Sigmoid colon (tissue), 7 donors: ENCODE measurements around the gene XYLT1. TPM values are rescaled to one million over a fixed set of nuclear protein-coding genes. Genes with fewer than 3 reads are reported as not detected.

Experiments
- DNase-seq: peaks from one replicate; pipeline ENCODE4 v3.0.0-alpha.2; 2019
- H3K27ac ChIP-seq, 4 donors: fragments of 200-600 bp; sonication (generic); one replicate each; pipeline ENCODE4 v1.5.1; 2016 to 2019; ENCODE audit warnings: mild to moderate bottlenecking in 1 of 4
- H3K27me3 ChIP-seq, 3 donors: fragments of 200-600 bp; sonication (generic); one replicate each; pipeline ENCODE4 v1.5.1; 2019; ENCODE audit warnings: mild to moderate bottlenecking in 1 of 3
- H3K36me3 ChIP-seq, 4 donors: fragments of 200-600 bp; sonication (generic); one replicate each; pipeline ENCODE4 v1.5.1; 2016 to 2019
- H3K4me1 ChIP-seq, 4 donors: fragments of 200-600 bp; sonication (generic); one replicate each; pipeline ENCODE4 v1.5.1; 2017 to 2019
- H3K4me3 ChIP-seq, 4 donors: fragments of 200-600 bp; sonication (generic); one replicate each; pipeline ENCODE4 v1.5.1; 2017 to 2019; ENCODE audit warnings: mild to moderate bottlenecking in 2 of 4, moderate library complexity in 1 of 4
- H3K9me3 ChIP-seq, 4 donors: fragments of 200-600 bp in 3 of 4; sonication (generic) in 3 of 4; one replicate each; pipeline versions ENCODE4 v1.5.1 to v1.6.1; 2013 to 2019
- EP300 ChIP-seq, 4 donors: sonication (generic); formaldehyde crosslinking; IDR thresholded peaks; one replicate each; pipeline ENCODE4 v1.6.1; 2017; ENCODE audit warnings: antibody characterized with exemption in 4 of 4
- POLR2A ChIP-seq, 2 donors: fragments of 450-650 bp; IDR thresholded peaks; one replicate each; pipeline ENCODE4 v1.6.1; 2016; ENCODE audit warnings: antibody characterized with exemption in 2 of 2, mild to moderate bottlenecking in 2 of 2, moderate library complexity in 2 of 2
- POLR2AphosphoS5 ChIP-seq, 4 donors: sonication (generic); formaldehyde crosslinking; IDR thresholded peaks; one replicate each; pipeline ENCODE4 v1.6.1; 2017; ENCODE audit warnings: antibody characterized with exemption in 4 of 4
- WGBS, 2 donors: extraction: QIAGEN DNeasy Blood & Tissue Kit; methylation state at CpG; one replicate each; pipeline ENCODE4 v1.1.7; 2013; 5-methylcytosine and 5-hydroxymethylcytosine counted together
- intact Hi-C: fragments of 100-400 bp; cut with DNase I; formaldehyde crosslinking; loops from one replicate; pipeline ENCODE4 v1.15.1; 2023
- polyA plus RNA-seq, 3 donors: library from polyadenylated mRNA; stranded (reverse); fragments of 200-250 nt; gene quantifications; one replicate each; pipeline ENCODE4 v1.2.3, GENCODE V29; 2013
- total RNA-seq, 4 donors: library from RNA; depleted of rRNA; stranded (reverse); fragments of >200 nt; gene quantifications; one replicate each; pipeline ENCODE4 v1.1.0, GENCODE V29; 2016
- TF ChIP-seq, protein P1 (sequence below), 4 experiments: fragments of 450-650 bp in 3 of 4; fragments of 200-600 bp in 1 of 4; IDR thresholded peaks; one replicate each; pipeline ENCODE4 v1.5.1; 2016 to 2019; ENCODE audit warnings: antibody characterized with exemption in 4 of 4, mild to moderate bottlenecking in 3 of 4, moderate library complexity in 2 of 4
- donor health status: healthy with polysubstance abuse.
- donor health status: Bipolar disorder and iron deficiency.
- donor health status: healthy.

Gene XYLT1
- total and polyA plus RNA-seq, 7 donors = 0.60 to 33.2 (median 23.0) TPM

DNA sequence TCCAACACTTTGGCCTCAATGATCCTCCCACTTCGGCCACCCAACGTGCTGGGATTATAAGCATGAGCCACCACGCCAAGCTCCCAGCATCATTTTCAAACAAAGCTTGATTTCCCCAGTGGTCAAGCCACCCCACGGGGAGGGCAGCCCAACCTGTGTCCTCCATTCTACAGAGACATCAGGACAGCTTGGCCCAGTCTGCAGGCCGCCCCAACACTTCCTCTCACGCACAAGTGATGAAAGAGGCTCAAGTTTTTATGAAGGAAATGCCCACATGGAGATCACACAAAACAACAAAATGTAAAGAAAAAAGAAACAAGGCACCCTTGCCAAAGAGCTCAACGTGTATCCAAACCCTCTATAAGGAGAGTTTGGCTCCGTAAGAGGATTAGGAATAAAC is 112.4 kb downstream of the XYLT1 start:
- intact Hi-C loops = no loop called here
- 85 to 93% methylated on average over 8 of the region's 8 CpGs for WGBS, 2 donors
- Histone ChIP-seq H3K27ac (no peak overlapping the region), H3K36me3 (peaks cover 0 to 5% (median 2%) of the 10 kb centered on the region in 4 donors), H3K9me3 (no peaks in the 10 kb centered on the region), H3K4me3 (no peak overlapping the region), H3K4me1 (peaks cover 0 to 54% (median 36%) of the 10 kb centered on the region in 4 donors), H3K27me3 (no peaks in the 10 kb centered on the region)
- DNase-seq = no peak
- TF ChIP-seq, protein P1, sequence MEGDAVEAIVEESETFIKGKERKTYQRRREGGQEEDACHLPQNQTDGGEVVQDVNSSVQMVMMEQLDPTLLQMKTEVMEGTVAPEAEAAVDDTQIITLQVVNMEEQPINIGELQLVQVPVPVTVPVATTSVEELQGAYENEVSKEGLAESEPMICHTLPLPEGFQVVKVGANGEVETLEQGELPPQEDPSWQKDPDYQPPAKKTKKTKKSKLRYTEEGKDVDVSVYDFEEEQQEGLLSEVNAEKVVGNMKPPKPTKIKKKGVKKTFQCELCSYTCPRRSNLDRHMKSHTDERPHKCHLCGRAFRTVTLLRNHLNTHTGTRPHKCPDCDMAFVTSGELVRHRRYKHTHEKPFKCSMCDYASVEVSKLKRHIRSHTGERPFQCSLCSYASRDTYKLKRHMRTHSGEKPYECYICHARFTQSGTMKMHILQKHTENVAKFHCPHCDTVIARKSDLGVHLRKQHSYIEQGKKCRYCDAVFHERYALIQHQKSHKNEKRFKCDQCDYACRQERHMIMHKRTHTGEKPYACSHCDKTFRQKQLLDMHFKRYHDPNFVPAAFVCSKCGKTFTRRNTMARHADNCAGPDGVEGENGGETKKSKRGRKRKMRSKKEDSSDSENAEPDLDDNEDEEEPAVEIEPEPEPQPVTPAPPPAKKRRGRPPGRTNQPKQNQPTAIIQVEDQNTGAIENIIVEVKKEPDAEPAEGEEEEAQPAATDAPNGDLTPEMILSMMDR (IDR thresholded peaks at IDR 0.05) = no peak
- TF ChIP-seq POLR2AphosphoS5 (IDR thresholded peaks at IDR 0.05) = no peak
- no peak for TF ChIP-seq EP300 (IDR thresholded peaks at IDR 0.05)
- TF ChIP-seq POLR2A (IDR thresholded peaks at IDR 0.05) = no peak

DNA sequence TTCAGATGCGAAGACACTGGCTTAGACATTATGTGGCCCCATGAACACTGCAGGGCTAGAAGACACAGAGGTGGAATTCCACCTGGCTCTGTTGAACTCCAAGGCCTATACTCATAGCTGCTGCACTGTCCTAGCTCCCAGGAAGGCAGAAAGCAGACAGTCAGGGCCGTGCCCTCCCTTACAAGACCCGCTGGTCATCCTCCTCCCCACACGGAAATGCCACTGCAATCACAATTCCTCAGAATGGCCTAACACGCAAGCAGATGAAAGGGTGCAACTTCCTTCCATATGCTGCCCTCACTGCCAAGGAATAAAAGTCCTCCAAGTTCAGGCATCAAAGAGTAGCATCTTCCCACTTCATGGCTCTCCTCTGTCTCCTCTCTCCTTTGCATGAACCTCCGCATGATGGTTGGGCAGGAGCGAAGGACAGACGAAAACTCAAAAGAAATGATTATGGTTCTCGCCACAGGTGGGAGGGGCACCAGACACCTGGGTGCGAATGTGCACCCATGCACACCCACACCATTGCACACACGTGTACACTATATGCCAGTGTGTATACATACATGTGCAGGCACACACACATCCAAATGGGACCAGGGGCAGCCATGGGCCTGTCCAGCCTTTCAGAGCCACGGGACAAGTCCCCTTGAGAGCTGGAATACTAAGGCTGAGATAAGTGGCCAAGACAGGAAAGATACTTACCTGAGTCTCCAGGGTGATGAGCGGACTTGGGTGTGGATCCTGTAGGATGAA is 113.3 kb downstream of the XYLT1 start:
- H3K36me3 ChIP-seq = peaks cover 0 to 5% (median 2%) of the 10 kb centered on the region in 4 donors
- 82 to 85% methylated on average over 13 of the region's 13 CpGs for WGBS, 2 donors
- H3K27me3 ChIP-seq = no peaks in the 10 kb centered on the region
- H3K4me3 ChIP-seq = no peak overlapping the region
- no peak for TF ChIP-seq EP300 (IDR thresholded peaks at IDR 0.05)
- TF ChIP-seq, protein P1 (IDR thresholded peaks at IDR 0.05) = no peak
- no peak overlapping the region for H3K27ac ChIP-seq
- no peak for DNase-seq
- no peaks in the 10 kb centered on the region for H3K9me3 ChIP-seq
- intact Hi-C loops = loop anchor here (1.0 kb wide), 1 partner anchor 8 kb away; no protein-coding TSS in a partner anchor
- peaks cover 0 to 45% (median 29%) of the 10 kb centered on the region in 4 donors for H3K4me1 ChIP-seq

DNA sequence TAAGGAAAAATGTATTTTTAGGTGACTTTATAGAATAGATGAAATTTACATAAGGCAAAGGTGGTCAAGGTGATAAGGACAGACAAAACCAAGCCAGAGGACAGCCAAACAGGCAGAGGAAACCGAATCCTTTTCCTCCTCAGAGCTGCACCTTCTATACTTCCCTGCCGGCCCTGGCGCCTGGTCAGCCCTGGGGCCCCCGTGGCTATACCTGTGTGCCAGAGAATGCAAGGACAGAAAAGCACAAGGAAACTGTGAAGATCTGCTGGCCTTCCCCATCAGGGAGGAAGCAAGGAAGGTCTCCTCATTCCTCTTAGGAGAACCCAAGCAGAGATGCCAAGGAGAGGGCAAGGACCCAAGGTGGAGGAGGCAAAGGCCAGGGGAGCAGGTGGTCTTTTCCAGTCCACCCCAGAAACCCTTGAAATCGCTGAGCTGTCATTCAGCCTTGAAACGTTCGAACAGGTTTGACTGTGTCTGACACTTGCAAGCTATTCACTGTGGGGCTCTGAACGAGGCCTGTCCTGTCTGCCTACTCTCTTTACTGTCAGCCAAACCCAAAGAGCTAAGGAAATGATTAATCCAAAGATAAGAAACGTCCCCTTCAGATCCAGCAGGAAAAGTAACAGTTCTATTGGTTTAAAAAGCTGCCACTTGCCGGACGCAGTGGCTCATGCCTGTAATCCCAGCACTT is 114.4 kb downstream of the XYLT1 start:
- Histone ChIP-seq H3K36me3 (peaks cover 0 to 5% (median 2%) of the 10 kb centered on the region in 4 donors), H3K4me1 (peaks cover 0 to 40% (median 30%) of the 10 kb centered on the region in 4 donors), H3K4me3 (no peak overlapping the region), H3K27ac (no peak overlapping the region), H3K27me3 (no peaks in the 10 kb centered on the region), H3K9me3 (no peaks in the 10 kb centered on the region)
- WGBS, 2 donors = 18 to 69% methylated on average over 11 of the region's 11 CpGs
- intact Hi-C loops = no loop called here
- no peak for DNase-seq
- TF ChIP-seq, protein P1 (IDR thresholded peaks at IDR 0.05) = no peak
- no peak for TF ChIP-seq POLR2A (IDR thresholded peaks at IDR 0.05)
- no peak for TF ChIP-seq POLR2AphosphoS5 (IDR thresholded peaks at IDR 0.05)
- TF ChIP-seq EP300 (IDR thresholded peaks at IDR 0.05) = no peak

DNA sequence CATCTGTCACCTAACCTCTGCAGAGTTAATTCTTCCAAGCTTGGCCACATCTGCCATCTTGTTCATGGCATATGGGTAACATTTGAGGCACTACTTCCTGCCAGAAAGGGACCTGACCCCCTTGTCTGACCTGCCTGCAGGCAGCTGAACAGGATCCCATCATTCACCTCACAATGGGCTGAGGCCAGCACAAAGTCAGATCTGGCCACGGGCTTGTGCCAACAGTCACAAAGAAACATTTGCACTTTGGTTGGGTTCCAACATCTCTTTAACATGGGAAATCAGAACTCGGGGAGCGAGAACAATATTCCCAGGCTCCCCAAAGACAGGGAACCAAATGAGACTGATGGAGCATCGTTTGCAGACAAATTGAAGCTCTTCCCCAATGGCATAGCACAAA is 116.1 kb downstream of the XYLT1 start:
- intact Hi-C loops = no loop called here
- Histone ChIP-seq H3K36me3 (peaks cover 0 to 5% (median 2%) of the 10 kb centered on the region in 4 donors), H3K4me3 (no peak overlapping the region), H3K9me3 (no peaks in the 10 kb centered on the region), H3K4me1 (peaks cover 0 to 39% (median 32%) of the 10 kb centered on the region in 4 donors), H3K27me3 (no peaks in the 10 kb centered on the region), H3K27ac (no peak overlapping the region)
- TF ChIP-seq, protein P1 (IDR thresholded peaks at IDR 0.05) = no peak
- TF ChIP-seq POLR2AphosphoS5 (IDR thresholded peaks at IDR 0.05) (no peak), EP300 (IDR thresholded peaks at IDR 0.05) (no peak), POLR2A (IDR thresholded peaks at IDR 0.05) (no peak)
- DNase-seq = no peak
- 60 to 86% methylated on average over 4 of the region's 4 CpGs for WGBS, 2 donors
